ENCODE measurements around the gene COL7A1. TPM values are rescaled to one million over a fixed set of nuclear protein-coding genes. Genes with fewer than 3 reads are reported as not detected.
A peak's percentile ranks its signal among the peaks of the same experiment; 100 is the strongest.

COL7A1 gene
- total RNA-seq, 1 experiment from 2014 or later, result 40.0 TPM

- POLR2A ChIA-PET, result no interaction called here
Observed at GRCh38 chr3:48633743-48634142, 38.6 kb upstream of the COL7A1 start.

GRCh38 chr3:48633256-48633655 is 38.1 kb upstream of the COL7A1 start:
- no peak for TF ChIP-seq TCF7L2 (IDR thresholded peaks at IDR 0.05; ENCODE audit: low read depth, low read length)
- no peak for TF ChIP-seq SIN3A (IDR thresholded peaks at IDR 0.05; ENCODE audit: borderline replicate concordance, insufficient read depth, low read depth, low read length)
- TF ChIP-seq POLR2AphosphoS5 (IDR thresholded peaks at IDR 0.05; ENCODE audit: low read depth, low read length), result no peak
- TF ChIP-seq, protein P1, sequence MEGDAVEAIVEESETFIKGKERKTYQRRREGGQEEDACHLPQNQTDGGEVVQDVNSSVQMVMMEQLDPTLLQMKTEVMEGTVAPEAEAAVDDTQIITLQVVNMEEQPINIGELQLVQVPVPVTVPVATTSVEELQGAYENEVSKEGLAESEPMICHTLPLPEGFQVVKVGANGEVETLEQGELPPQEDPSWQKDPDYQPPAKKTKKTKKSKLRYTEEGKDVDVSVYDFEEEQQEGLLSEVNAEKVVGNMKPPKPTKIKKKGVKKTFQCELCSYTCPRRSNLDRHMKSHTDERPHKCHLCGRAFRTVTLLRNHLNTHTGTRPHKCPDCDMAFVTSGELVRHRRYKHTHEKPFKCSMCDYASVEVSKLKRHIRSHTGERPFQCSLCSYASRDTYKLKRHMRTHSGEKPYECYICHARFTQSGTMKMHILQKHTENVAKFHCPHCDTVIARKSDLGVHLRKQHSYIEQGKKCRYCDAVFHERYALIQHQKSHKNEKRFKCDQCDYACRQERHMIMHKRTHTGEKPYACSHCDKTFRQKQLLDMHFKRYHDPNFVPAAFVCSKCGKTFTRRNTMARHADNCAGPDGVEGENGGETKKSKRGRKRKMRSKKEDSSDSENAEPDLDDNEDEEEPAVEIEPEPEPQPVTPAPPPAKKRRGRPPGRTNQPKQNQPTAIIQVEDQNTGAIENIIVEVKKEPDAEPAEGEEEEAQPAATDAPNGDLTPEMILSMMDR (IDR thresholded peaks at IDR 0.05), result no peak
- no peak for TF ChIP-seq REST (IDR thresholded peaks at IDR 0.05; ENCODE audit: insufficient read depth in 1 of 2, low read depth in 2 of 2, low read length in 1 of 2)

More at GRCh38 chr3:48633743-48634142, 38.6 kb upstream of the COL7A1 start:
- ATAC-seq (no peak), DNase-seq (ENCODE audit: low read depth, low spot score) (no peak)
- in situ Hi-C loops (cut with HindIII; ENCODE audit: low pct_unique_long_range_greater_than_20kb, low sequenced_read_pairs) (no loop called here), intact Hi-C loops (cut with micrococcal nuclease; ENCODE audit: unreplicated experiment) (no loop called here)
- TF ChIP-seq, protein P1 (IDR thresholded peaks at IDR 0.05), result no peak
- TF ChIP-seq REST (IDR thresholded peaks at IDR 0.05; ENCODE audit: insufficient read depth in 1 of 2, low read depth in 2 of 2, low read length in 1 of 2) (no peak), TCF7L2 (IDR thresholded peaks at IDR 0.05; ENCODE audit: low read depth, low read length) (no peak), SIN3A (IDR thresholded peaks at IDR 0.05; ENCODE audit: borderline replicate concordance, insufficient read depth, low read depth, low read length) (no peak), POLR2AphosphoS5 (IDR thresholded peaks at IDR 0.05; ENCODE audit: low read depth, low read length) (no peak)
- H3K4me3 ChIP-seq (ENCODE audit: low read depth in 2 of 2, low read length in 2 of 2), result peak overlapping the region; percentile 74 to 85; a peak in 1 of 4 replicates
- peaks cover 18% of the 10 kb centered on the region for H3K4me1 ChIP-seq (ENCODE audit: control insufficient read depth, insufficient read depth, low read length)
- H3K27me3 ChIP-seq (ENCODE audit: control insufficient read depth, insufficient read depth, low read length), result no peaks in the 10 kb centered on the region
- peak overlapping the region; percentile 77; the same call in 1 of the 2 replicates for H3K27ac ChIP-seq (ENCODE audit: low read length)
- H3K36me3 ChIP-seq (ENCODE audit: control insufficient read depth, insufficient read depth, low read length), result peaks cover 2% of the 10 kb centered on the region
- CTCF ChIA-PET, result no interaction called here
- no peaks in the 10 kb centered on the region for H3K9me3 ChIP-seq (ENCODE audit: control insufficient read depth, insufficient read depth, low read depth, low read length)
- BruUV-seq (replicated peaks), result no TSS peak

More at GRCh38 chr3:48633256-48633655, 38.1 kb upstream of the COL7A1 start:
- ATAC-seq (no peak), DNase-seq (ENCODE audit: low read depth, low spot score) (no peak)
- BruUV-seq (replicated peaks), result no TSS peak
- POLR2A ChIA-PET, result no interaction called here
- Histone ChIP-seq H3K4me1 (ENCODE audit: control insufficient read depth, insufficient read depth, low read length) (peaks cover 18% of the 10 kb centered on the region), H3K27ac (ENCODE audit: low read length) (no peak overlapping the region), H3K4me3 (ENCODE audit: low read depth in 2 of 2, low read length in 2 of 2) (no peak overlapping the region), H3K36me3 (ENCODE audit: control insufficient read depth, insufficient read depth, low read length) (peaks cover 2% of the 10 kb centered on the region), H3K27me3 (ENCODE audit: control insufficient read depth, insufficient read depth, low read length) (no peaks in the 10 kb centered on the region), H3K9me3 (ENCODE audit: control insufficient read depth, insufficient read depth, low read depth, low read length) (no peaks in the 10 kb centered on the region)
- CTCF ChIA-PET, result no interaction called here
- intact Hi-C loops (cut with micrococcal nuclease; ENCODE audit: unreplicated experiment), result no loop called here
- in situ Hi-C loops (cut with HindIII; ENCODE audit: low pct_unique_long_range_greater_than_20kb, low sequenced_read_pairs), result no loop called here
